Daoy (cell line): ENCODE measurements around the gene AGTPBP1. TPM values are rescaled to one million over a fixed set of nuclear protein-coding genes. Genes with fewer than 3 reads are reported as not detected.
"Not testable (repeated sequence)": the region's sequence is repeated elsewhere in the genome, so short reads cannot be mapped to it uniquely, and the experiment has no call there.

Source experiments
- DNase-seq: peaks from one replicate; pipeline ENCODE4 v3.0.0-alpha.2; 2015; ENCODE audit warnings: low read depth
- total RNA-seq: library from RNA; depleted of rRNA; stranded (reverse); fragments of >200 nt; shearing (Covaris generic); gene quantifications from 2 replicates; pipeline ENCODE4 v1.2.3, GENCODE V29; 2014

The AGTPBP1 gene
- total RNA-seq, 1 experiment from 2014 or later: 17.3 TPM

- DNase-seq: no peak
Observed at GRCh38 chr9:85617141-85617670, 124.5 kb downstream of the AGTPBP1 start.

GRCh38 chr9:85615792-85616191, 126.0 kb downstream of the AGTPBP1 start:
- no peak for DNase-seq

- DNase-seq: peak; percentile 61
Observed at GRCh38 chr9:85610074-85610860, 131.5 kb downstream of the AGTPBP1 start.

- DNase-seq: no peak
Observed at GRCh38 chr9:85605905-85606304, 135.8 kb downstream of the AGTPBP1 start.

- DNase-seq: no peak
Observed at GRCh38 chr9:85603936-85604335, 137.8 kb downstream of the AGTPBP1 start.

GRCh38 chr9:85602742-85603141, 139.0 kb downstream of the AGTPBP1 start:
- no peak for DNase-seq

- DNase-seq: no peak
Observed at GRCh38 chr9:85600675-85601263, 141.0 kb downstream of the AGTPBP1 start.

GRCh38 chr9:85599540-85600105, 142.1 kb downstream of the AGTPBP1 start:
- DNase-seq: no peak

- DNase-seq: no peak
Observed at GRCh38 chr9:85594316-85594715, 147.4 kb downstream of the AGTPBP1 start.

GRCh38 chr9:85586684-85587083, 155.1 kb downstream of the AGTPBP1 start:
- DNase-seq: no peak

- DNase-seq: no peak
Observed at GRCh38 chr9:85577353-85577952, 164.3 kb downstream of the AGTPBP1 start.

GRCh38 chr9:85575868-85576267, 165.9 kb downstream of the AGTPBP1 start:
- no peak for DNase-seq

GRCh38 chr9:85573546-85573945, 168.2 kb downstream of the AGTPBP1 start:
- not testable (repeated sequence) for DNase-seq

- DNase-seq: not testable (repeated sequence)
Observed at GRCh38 chr9:85572917-85573316, 168.8 kb downstream of the AGTPBP1 start.

- DNase-seq: peak; percentile 18
Observed at GRCh38 chr9:85569988-85570387, 171.8 kb downstream of the AGTPBP1 start.

GRCh38 chr9:85559526-85559925, 182.2 kb downstream of the AGTPBP1 start:
- DNase-seq: no peak

- DNase-seq: no peak
Observed at GRCh38 chr9:85554349-85554748, 187.4 kb downstream of the AGTPBP1 start.

GRCh38 chr9:85553475-85553874, 188.3 kb downstream of the AGTPBP1 start:
- no peak for DNase-seq

- DNase-seq: no peak
Observed at GRCh38 chr9:85547599-85547998, 194.2 kb downstream of the AGTPBP1 start.

GRCh38 chr9:85543196-85543595, 198.6 kb downstream of the AGTPBP1 start:
- DNase-seq: no peak

GRCh38 chr9:85541876-85542275, 199.9 kb downstream of the AGTPBP1 start:
- no peak for DNase-seq

GRCh38 chr9:85536514-85536913, 205.2 kb downstream of the AGTPBP1 start:
- DNase-seq: no peak
